ENCODE data around the gene SYNCRIP. TPM values are rescaled to one million over a fixed set of nuclear protein-coding genes. Genes with fewer than 3 reads are reported as not detected.

SYNCRIP gene
- total RNA-seq = 109 TPM
- polyA plus RNA-seq (ENCODE audit: insufficient read depth, low read depth, low replicate concordance) = 26.5 TPM
- long read RNA-seq, donor 1, full-length matches to known transcripts = 2 of 7 reads
- long read RNA-seq, donor 1, partial matches to known transcripts = 5 of 7 reads
- long read RNA-seq, donor 1, other reads (novel, unspliced or antisense) = 0 of 7 reads
- long read RNA-seq, donor 2, full-length matches to known transcripts = 8 of 30 reads
- long read RNA-seq, donor 2, partial matches to known transcripts = 22 of 30 reads
- long read RNA-seq, donor 2, other reads (novel, unspliced or antisense) = 0 of 30 reads
- long read RNA-seq, donor 3, full-length matches to known transcripts = 7 of 39 reads
- long read RNA-seq, donor 3, partial matches to known transcripts = 32 of 39 reads
- long read RNA-seq, donor 3, other reads (novel, unspliced or antisense) = 0 of 39 reads
- long read RNA-seq, donor 4, full-length matches to known transcripts = 3 of 24 reads
- long read RNA-seq, donor 4, partial matches to known transcripts = 21 of 24 reads
- long read RNA-seq, donor 4, other reads (novel, unspliced or antisense) = 0 of 24 reads
- long read RNA-seq, donor 5 = 0 reads
- long read RNA-seq, donor 6, full-length matches to known transcripts = 4 of 80 reads
- long read RNA-seq, donor 6, partial matches to known transcripts = 76 of 80 reads
- long read RNA-seq, donor 6, other reads (novel, unspliced or antisense) = 0 of 80 reads
- long read RNA-seq, donor 7, full-length matches to known transcripts = 20 of 55 reads
- long read RNA-seq, donor 7, partial matches to known transcripts = 21 of 55 reads
- long read RNA-seq, donor 7, other reads (novel, unspliced or antisense) = 14 of 55 reads
- long read RNA-seq, donor 8, partial matches to known transcripts = 21 of 22 reads
- long read RNA-seq, donor 8, other reads (novel, unspliced or antisense) = 0 of 22 reads
- long read RNA-seq, donor 9, partial matches to known transcripts = 0 of 1 reads
- long read RNA-seq, donor 9, other reads (novel, unspliced or antisense) = 0 of 1 reads
- long read RNA-seq, donor 10, full-length matches to known transcripts = 7 of 33 reads
- long read RNA-seq, donor 10, partial matches to known transcripts = 26 of 33 reads
- long read RNA-seq, donor 10, other reads (novel, unspliced or antisense) = 0 of 33 reads

- no peak for TF ChIP-seq CTCF (IDR thresholded peaks at IDR 0.05; ENCODE audit: borderline replicate concordance, extremely low read depth, insufficient read depth)
- Histone ChIP-seq H3K9me3 (ENCODE audit: control insufficient read depth in 2 of 3, insufficient read depth in 1 of 3, low read length in 3 of 3) (no peaks in the 10 kb centered on the region), H3K27ac (ENCODE audit: low read depth in 2 of 2, low read length in 2 of 2) (peak within 1 kb of the TSS; percentile 100), H3K36me3 (ENCODE audit: control insufficient read depth in 2 of 3, insufficient read depth in 3 of 3, low read length in 3 of 3) (peaks cover 0 to 13% (median 2%) of the 10 kb centered on the region in 3 donors), H3K4me1 (ENCODE audit: control insufficient read depth in 2 of 3, insufficient read depth in 2 of 3, low read depth in 1 of 3, low read length in 3 of 3) (peaks cover 3 to 17% (median 8%) of the 10 kb centered on the region in 3 donors), H3K4me3 (ENCODE audit: low read length in 3 of 3) (peak within 1 kb of the TSS; percentile 87 to 94 (median 91)), H3K27me3 (ENCODE audit: control insufficient read depth, insufficient read depth, low read length) (no peaks in the 10 kb centered on the region), H3K9ac (ENCODE audit: low read length in 3 of 3) (peak within 1 kb of the TSS; percentile 89 to 97 (median 95))
- intact Hi-C loops (cut with DNase I) = no loop called here
- DNase-seq (peak; percentile 99 to 100 (median 100)), FAIRE-seq (no peak)
Observed at GRCh38 chr6:85642774-85643536, at the start of gene SYNCRIP. Gene SYNCRIP (minus strand): TSS chr6:85642886. CDS start chr6:85641439, 1,447 bp downstream.

GRCh38 chr6:85691478-85691877, 48.8 kb upstream of the SYNCRIP start:
- Histone ChIP-seq H3K4me1 (ENCODE audit: control insufficient read depth in 2 of 3, insufficient read depth in 2 of 3, low read depth in 1 of 3, low read length in 3 of 3) (no peaks in the 10 kb centered on the region), H3K9me3 (ENCODE audit: control insufficient read depth in 2 of 3, insufficient read depth in 1 of 3, low read length in 3 of 3) (no peaks in the 10 kb centered on the region), H3K9ac (ENCODE audit: low read length in 3 of 3) (no peak overlapping the region), H3K36me3 (ENCODE audit: control insufficient read depth in 2 of 3, insufficient read depth in 3 of 3, low read length in 3 of 3) (no peaks in the 10 kb centered on the region), H3K27me3 (ENCODE audit: control insufficient read depth, insufficient read depth, low read length) (no peaks in the 10 kb centered on the region), H3K27ac (ENCODE audit: low read depth in 2 of 2, low read length in 2 of 2) (no peak overlapping the region), H3K4me3 (ENCODE audit: low read length in 3 of 3) (no peak overlapping the region)
- DNase-seq = no peak
- TF ChIP-seq CTCF (IDR thresholded peaks at IDR 0.05; ENCODE audit: borderline replicate concordance, extremely low read depth, insufficient read depth) = no peak
- no peak for FAIRE-seq
- intact Hi-C loops (cut with DNase I) = no loop called here

- Histone ChIP-seq H3K9me3 (ENCODE audit: control insufficient read depth in 2 of 3, insufficient read depth in 1 of 3, low read length in 3 of 3) (no peaks in the 10 kb centered on the region), H3K9ac (ENCODE audit: low read length in 3 of 3) (no peak overlapping the region), H3K36me3 (ENCODE audit: control insufficient read depth in 2 of 3, insufficient read depth in 3 of 3, low read length in 3 of 3) (no peaks in the 10 kb centered on the region), H3K4me3 (ENCODE audit: low read length in 3 of 3) (no peak overlapping the region), H3K4me1 (ENCODE audit: control insufficient read depth in 2 of 3, insufficient read depth in 2 of 3, low read depth in 1 of 3, low read length in 3 of 3) (no peaks in the 10 kb centered on the region), H3K27ac (ENCODE audit: low read depth in 2 of 2, low read length in 2 of 2) (no peak overlapping the region), H3K27me3 (ENCODE audit: control insufficient read depth, insufficient read depth, low read length) (no peaks in the 10 kb centered on the region)
- FAIRE-seq = no peak
- TF ChIP-seq CTCF (IDR thresholded peaks at IDR 0.05; ENCODE audit: borderline replicate concordance, extremely low read depth, insufficient read depth) = no peak
- intact Hi-C loops (cut with DNase I) = no loop called here
- DNase-seq = no peak
Observed at GRCh38 chr6:85690071-85690470, 47.4 kb upstream of the SYNCRIP start.
